ENCODE results near the gene VSIG10L.

The VSIG10L gene

DNA sequence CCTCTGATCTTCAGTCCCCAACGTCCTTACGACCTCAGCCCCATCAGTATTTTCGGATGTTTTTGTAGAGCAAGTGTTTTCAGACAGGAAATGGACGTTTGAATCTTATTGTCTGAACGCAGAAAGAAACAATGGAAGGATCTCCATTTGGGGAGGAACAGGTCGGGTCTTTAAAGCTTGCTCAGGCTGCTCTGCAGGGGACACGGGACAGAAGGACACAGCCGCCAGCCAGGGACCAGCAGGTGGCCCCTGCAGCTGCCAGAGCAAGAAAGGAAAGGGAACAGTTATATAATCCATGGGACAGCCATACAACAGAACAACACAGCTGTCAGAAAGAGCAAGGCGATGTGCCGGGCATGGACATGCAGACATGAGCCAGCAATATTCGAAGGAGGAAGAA lies 49.0 kb downstream of the VSIG10L start:
- DNase-seq (ENCODE audit: low spot score in 2 of 2) (no peak), ATAC-seq (no peak)
- peak overlapping the region; percentile 26 for H3K27ac Mint-ChIP-seq
- no peaks in the 10 kb centered on the region for H3K4me1 Mint-ChIP-seq
- no peaks in the 10 kb centered on the region for H3K36me3 Mint-ChIP-seq
- no peaks in the 10 kb centered on the region for H3K9me3 Mint-ChIP-seq
- H3K4me3 Mint-ChIP-seq: no peak overlapping the region

DNA sequence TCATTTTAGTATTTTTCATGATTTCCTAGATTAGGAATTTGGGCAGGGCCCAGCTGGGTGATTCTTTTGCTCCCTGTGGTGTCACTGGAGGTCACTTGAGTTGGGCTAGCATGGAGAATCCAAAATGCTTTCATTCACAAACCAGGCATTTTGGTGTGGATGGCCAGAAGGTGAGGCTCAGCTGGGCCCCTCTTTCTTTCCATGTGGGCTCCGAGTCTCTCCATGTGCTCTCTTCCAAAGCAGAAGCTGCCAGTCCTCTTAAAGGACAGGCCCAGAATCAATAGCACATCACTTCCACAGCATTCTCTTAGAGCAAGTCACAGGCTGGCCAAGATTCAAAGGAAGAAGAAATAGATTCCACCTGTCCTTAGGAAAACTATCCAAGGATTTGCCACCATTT lies 52.3 kb downstream of the VSIG10L start:
- ATAC-seq: no peak
- DNase-seq (ENCODE audit: low spot score in 2 of 2): no peak
- Mint-ChIP-seq H3K9me3 (no peaks in the 10 kb centered on the region), H3K36me3 (no peaks in the 10 kb centered on the region), H3K4me1 (no peaks in the 10 kb centered on the region), H3K4me3 (no peak overlapping the region), H3K27ac (no peak overlapping the region)

DNA sequence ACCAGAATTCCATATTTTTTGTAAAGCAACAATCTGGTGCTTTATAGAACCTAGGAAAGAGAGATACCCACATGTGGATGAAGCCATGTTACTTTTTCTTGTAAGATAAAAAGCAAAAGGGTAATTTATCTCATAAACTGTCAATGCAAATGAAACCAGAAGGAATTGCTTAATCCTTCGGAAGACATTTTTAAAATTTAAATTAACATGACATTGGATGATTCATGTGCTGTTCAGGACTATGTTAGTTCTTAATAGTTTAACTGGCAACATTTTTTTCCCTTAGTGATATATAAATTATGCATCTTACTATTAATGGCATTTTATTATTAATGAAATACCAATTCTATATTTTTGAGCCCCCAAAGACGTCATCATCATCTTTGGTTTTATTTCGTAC lies 56.3 kb downstream of the VSIG10L start:
- ATAC-seq (no peak), DNase-seq (ENCODE audit: low spot score in 2 of 2) (no peak)
- peaks cover under 1% of the 10 kb centered on the region for H3K36me3 Mint-ChIP-seq
- no peaks in the 10 kb centered on the region for H3K9me3 Mint-ChIP-seq
- H3K4me3 Mint-ChIP-seq: no peak overlapping the region
- H3K4me1 Mint-ChIP-seq: no peaks in the 10 kb centered on the region
- no peak overlapping the region for H3K27ac Mint-ChIP-seq

DNA sequence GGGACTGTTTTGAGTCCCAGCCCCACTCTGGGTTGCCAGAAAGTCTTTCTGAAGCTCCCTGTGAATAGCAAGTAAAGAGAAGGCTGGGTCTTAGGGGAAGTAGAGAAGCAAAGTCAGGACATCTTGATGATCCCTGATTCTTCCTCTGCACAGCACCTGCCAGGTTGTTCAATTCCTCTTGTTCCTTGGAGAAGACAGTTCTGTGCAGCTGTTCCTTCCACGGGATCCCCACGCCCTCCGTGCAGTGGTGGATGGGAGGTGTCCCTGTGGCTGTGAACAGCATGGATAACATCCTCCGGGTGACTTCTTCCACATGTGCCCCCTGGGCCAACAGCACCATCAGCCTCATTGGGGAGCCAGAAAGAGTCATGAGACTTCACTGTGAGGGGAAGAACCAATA lies 59.6 kb downstream of the VSIG10L start:
- no peaks in the 10 kb centered on the region for H3K9me3 Mint-ChIP-seq
- H3K4me3 Mint-ChIP-seq: no peak overlapping the region
- peaks cover 4% of the 10 kb centered on the region for H3K36me3 Mint-ChIP-seq
- H3K27ac Mint-ChIP-seq: no peak overlapping the region
- ATAC-seq: no peak
- no peak for DNase-seq (ENCODE audit: low spot score in 2 of 2)
- H3K4me1 Mint-ChIP-seq: no peaks in the 10 kb centered on the region

Measured in stimulated activated effector memory CD8-positive, alpha-beta T cell treated with anti-CD3 and anti-CD28 coated beads, Interleukin-12 subunit alpha, Interleukin-12 subunit beta, amount 100 ng/mL, for 72 hours (primary cell).